ENCODE data around the gene SRP54.
"Not testable (repeated sequence)": the region's sequence is repeated elsewhere in the genome, so short reads cannot be mapped to it uniquely, and the experiment has no call there.

SRP54 gene

DNA sequence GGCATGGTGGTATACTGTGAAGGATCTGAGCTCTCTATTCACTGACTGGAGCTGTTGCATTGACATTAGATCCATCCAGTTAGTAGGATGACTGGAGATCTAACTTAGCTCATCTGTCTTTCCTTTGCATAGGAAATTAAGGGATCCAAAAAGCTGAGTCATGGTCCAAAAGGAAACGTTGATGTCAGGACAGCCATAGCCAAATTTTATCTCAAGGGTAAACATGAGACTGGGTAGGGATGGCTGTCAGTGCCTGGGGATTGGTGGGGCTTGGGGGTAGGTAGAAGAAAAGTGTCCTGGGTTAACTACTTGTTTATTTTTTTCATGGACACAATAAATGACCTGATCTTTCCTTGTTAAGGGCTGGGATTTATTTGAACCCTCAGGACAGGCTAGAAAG lies 67.9 kb downstream of the SRP54 start:
- DNase-seq: no peak

DNA sequence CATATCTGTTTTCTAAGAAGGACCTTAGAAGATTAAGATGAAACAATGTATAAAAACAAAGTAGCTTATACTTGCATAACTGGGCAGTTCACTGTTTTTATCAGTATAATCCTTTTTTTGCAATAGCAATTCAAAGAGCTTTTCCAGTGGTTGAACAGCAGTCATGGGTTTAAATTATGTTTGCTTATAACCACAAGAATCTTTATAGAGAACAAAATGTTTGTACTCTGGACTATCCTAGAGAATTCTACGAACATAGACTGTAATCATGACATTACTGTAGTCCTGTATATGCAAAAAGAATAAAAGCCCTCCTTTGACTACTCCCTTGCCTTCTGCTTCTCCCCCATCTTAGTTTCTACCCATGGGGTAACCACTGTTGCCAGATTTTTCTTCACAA lies 69.0 kb downstream of the SRP54 start:
- no peak for DNase-seq

DNA sequence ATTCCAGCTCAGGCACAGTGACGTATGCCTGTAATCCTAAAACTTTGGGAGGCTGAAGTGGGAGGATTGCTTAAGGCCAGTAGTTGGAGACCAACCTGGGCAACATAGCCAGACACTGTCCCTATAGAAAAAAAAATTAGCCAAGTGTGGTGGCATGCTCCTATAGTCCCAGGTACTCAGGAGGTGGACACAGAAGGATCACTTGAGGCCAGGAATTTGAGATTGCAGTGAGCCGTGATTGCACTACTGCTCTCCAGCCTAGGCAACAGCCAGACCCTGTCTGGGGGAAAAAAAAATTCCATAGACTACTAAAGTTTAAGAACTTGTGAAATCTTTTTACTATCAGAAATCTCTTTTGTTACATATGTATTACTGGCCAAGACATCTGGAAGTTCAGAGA lies 69.8 kb downstream of the SRP54 start:
- no peak for DNase-seq

- DNase-seq: not testable (repeated sequence)
Observed at GRCh38 chr14:35061113-35061791, 78.5 kb downstream of the SRP54 start.

- not testable (repeated sequence) for DNase-seq
Observed at GRCh38 chr14:35065731-35066130, 82.9 kb downstream of the SRP54 start.

DNA sequence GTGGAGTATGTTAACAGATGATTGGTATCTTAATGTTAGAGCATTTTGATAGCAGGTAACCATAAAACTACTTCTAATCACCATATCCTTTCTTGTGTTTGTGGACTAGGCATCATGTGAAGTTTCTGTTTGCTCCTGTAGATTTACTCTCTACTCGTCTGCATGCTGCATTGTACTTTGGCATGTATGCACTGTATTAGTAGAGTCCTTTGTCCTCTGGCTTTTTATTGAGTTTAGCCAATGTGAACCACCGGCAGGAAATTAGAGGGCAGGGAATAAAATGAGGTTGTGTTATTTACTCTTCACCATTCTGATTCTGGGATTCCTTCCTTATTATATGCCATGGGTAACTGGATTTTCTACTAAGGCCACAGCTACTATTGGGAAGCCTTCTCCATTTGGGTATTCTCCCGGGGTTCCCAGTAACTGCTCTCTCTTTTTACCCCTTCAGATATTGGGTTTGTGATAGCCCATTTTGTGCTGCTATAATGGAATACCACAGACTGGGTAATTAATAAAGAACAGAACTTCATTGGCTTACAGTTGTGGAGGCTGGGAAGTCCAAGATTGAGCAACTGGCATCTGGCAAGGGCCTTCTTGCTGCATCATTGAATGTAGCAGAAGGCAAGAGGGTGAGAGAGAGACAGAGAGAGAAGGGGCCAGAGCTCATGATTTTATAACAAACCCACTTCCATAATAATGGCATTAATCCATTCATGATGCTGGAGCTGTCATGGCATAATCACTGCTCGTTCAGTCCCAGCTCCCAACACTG lies 85.6 kb downstream of the SRP54 start:
- no peak for DNase-seq

GRCh38 chr14:35072226-35072625 lies 89.4 kb downstream of the SRP54 start:
- no peak for DNase-seq

DNA sequence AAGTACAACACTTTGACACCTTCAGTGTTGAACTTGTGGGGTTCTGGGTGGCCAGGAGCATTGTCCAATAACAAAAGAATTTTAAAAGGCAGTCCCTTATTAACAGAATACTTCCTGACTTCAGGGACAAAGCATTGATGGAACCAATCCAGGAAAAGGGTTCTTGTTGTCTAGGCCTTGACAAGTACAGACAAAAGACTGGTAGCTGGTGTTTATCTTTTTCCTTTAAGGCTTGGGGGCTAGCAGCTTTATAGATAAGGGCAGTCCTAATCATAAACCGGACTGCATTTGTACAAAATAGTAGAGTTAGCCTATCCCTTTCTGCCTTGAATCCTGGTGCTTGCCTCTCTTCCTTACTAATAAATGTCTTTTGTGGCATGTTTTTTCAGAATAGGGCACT lies 90.7 kb downstream of the SRP54 start:
- DNase-seq: no peak

DNA sequence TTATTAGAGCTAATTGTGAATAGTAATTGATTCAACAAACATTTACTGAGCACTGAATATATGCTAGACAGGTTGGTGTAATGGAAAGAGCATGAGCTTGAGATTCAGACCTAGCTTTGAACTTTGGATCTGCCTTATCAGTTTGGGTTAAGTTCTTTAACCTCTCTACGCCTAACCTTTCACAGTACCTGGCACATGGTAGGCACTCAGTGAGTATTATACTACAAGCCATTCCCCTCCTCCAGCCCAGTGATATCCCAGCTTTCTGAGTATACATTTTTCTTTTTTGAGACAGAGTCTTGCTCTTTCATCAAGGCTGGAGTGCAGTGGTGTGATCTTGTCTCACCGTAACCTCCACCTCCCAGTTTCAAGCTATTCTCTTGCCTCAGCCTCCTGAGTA lies 95.3 kb downstream of the SRP54 start:
- DNase-seq: no peak
